ENCODE measurements around the gene MAD1L1.

The MAD1L1 gene

GRCh38 chr7:2232766-2233520 is at the start of gene MAD1L1:
TSS of gene MAD1L1 (minus strand) at chr7:2232945. CDS start at chr7:2230133, 2,812 bp downstream.
- in situ Hi-C loops (cut with HindIII; ENCODE audit: low sequenced_read_pairs), result no loop called here
- peak; percentile 92 for DNase-seq (ENCODE audit: low read depth, low spot score)
- no peak for TF ChIP-seq CTCF (IDR thresholded peaks at IDR 0.05; ENCODE audit: low read depth, low read length)
- peak within 1 kb of the TSS; percentile 78 for H3K4me3 ChIP-seq (ENCODE audit: low read depth, low read length)

- in situ Hi-C loops (cut with HindIII; ENCODE audit: low sequenced_read_pairs), result no loop called here
- H3K4me3 ChIP-seq (ENCODE audit: low read depth, low read length), result no peak overlapping the region
- DNase-seq (ENCODE audit: low read depth, low spot score), result no peak
- no peak for TF ChIP-seq CTCF (IDR thresholded peaks at IDR 0.05; ENCODE audit: low read depth, low read length)
These were observed 49.5 kb upstream of the MAD1L1 start for GRCh38 chr7:2282185-2282751.

GRCh38 chr7:2281541-2281940 is 48.8 kb upstream of the MAD1L1 start:
- TF ChIP-seq CTCF (IDR thresholded peaks at IDR 0.05; ENCODE audit: low read depth, low read length), result no peak
- in situ Hi-C loops (cut with HindIII; ENCODE audit: low sequenced_read_pairs), result no loop called here
- peak; percentile 43 for DNase-seq (ENCODE audit: low read depth, low spot score)
- no peak overlapping the region for H3K4me3 ChIP-seq (ENCODE audit: low read depth, low read length)

GRCh38 chr7:2280424-2280823 is 47.7 kb upstream of the MAD1L1 start:
- in situ Hi-C loops (cut with HindIII; ENCODE audit: low sequenced_read_pairs), result no loop called here
- no peak for DNase-seq (ENCODE audit: low read depth, low spot score)
- H3K4me3 ChIP-seq (ENCODE audit: low read depth, low read length), result no peak overlapping the region
- TF ChIP-seq CTCF (IDR thresholded peaks at IDR 0.05; ENCODE audit: low read depth, low read length), result no peak

- in situ Hi-C loops (cut with HindIII; ENCODE audit: low sequenced_read_pairs), result no loop called here
- no peak for DNase-seq (ENCODE audit: low read depth, low spot score)
- no peak overlapping the region for H3K4me3 ChIP-seq (ENCODE audit: low read depth, low read length)
- TF ChIP-seq CTCF (IDR thresholded peaks at IDR 0.05; ENCODE audit: low read depth, low read length), result no peak
These were observed 47.2 kb upstream of the MAD1L1 start for GRCh38 chr7:2279896-2280295.

- no peak for DNase-seq (ENCODE audit: low read depth, low spot score)
- in situ Hi-C loops (cut with HindIII; ENCODE audit: low sequenced_read_pairs), result no loop called here
- H3K4me3 ChIP-seq (ENCODE audit: low read depth, low read length), result no peak overlapping the region
- no peak for TF ChIP-seq CTCF (IDR thresholded peaks at IDR 0.05; ENCODE audit: low read depth, low read length)
These were observed 45.3 kb upstream of the MAD1L1 start for GRCh38 chr7:2278026-2278425.
